ENCODE results near the gene ALPK3. TPM values are rescaled to one million over a fixed set of nuclear protein-coding genes. Genes with fewer than 3 reads are reported as not detected.

The ALPK3 gene
- total RNA-seq, 6 donors from 2014 or later = 7.9 to 36.4 (median 13.0) TPM

DNA sequence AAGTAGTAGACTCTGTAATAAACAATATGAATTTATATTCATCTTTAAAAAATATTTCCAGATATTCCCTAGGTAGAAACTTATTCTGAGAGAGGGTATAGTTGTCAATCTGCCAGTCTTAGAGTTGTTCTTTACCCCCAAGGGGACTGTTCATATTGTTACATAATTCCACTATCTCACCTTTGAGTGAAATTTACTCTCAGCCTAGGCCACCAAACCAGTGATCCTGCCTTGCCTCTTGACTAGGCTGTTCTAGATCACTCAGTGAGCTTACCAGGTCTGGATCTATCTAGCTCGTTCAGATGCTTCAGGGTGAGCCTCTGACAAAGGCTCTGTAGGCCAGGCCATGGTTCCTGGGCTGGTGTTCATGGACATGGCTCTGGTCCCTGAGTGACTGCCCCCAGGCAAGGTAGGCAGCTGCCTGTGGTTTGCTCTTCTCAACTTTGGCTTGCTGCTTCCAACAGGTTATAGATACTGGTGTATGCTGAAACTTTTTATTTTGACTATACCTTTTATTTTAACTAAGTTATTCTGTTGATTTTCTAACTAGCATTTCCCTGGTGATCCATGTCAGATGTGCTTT is 41.2 kb upstream of the ALPK3 start:
- Histone ChIP-seq H3K27me3 (no peaks in the 10 kb centered on the region), H3K9me3 (no peaks in the 10 kb centered on the region), H3K4me3 (no peak overlapping the region), H3K36me3 (peaks cover 0 to 15% (median 6%) of the 10 kb centered on the region in 4 donors), H3K4me1 (peaks cover 8 to 21% (median 17%) of the 10 kb centered on the region in 4 donors), H3K27ac (no peak overlapping the region)
- DNase-seq (no peak), ATAC-seq (ENCODE audit: low FRiP score in 2 of 2) (no peak)
- WGBS, 2 donors = 83 to 100% methylated on average over 1 of the region's 1 CpG
- TF ChIP-seq POLR2A (IDR thresholded peaks at IDR 0.05) = no peak
- no peak for TF ChIP-seq EP300 (IDR thresholded peaks at IDR 0.05)
- TF ChIP-seq CTCF (IDR thresholded peaks at IDR 0.05) = no peak
- no peak for TF ChIP-seq POLR2AphosphoS5 (IDR thresholded peaks at IDR 0.05)

- 87 to 90% methylated on average over 13 of the region's 13 CpGs for WGBS, 2 donors
- TF ChIP-seq POLR2AphosphoS5 (IDR thresholded peaks at IDR 0.05) (no peak), POLR2A (IDR thresholded peaks at IDR 0.05) (no peak), EP300 (IDR thresholded peaks at IDR 0.05) (no peak), CTCF (IDR thresholded peaks at IDR 0.05) (no peak)
- H3K4me1 ChIP-seq = peaks cover 0 to 3% (median 2%) of the 10 kb centered on the region in 4 donors
- no peaks in the 10 kb centered on the region for H3K27me3 ChIP-seq
- H3K9me3 ChIP-seq = no peaks in the 10 kb centered on the region
- DNase-seq = no peak
- no peak for ATAC-seq (ENCODE audit: low FRiP score in 2 of 2)
- H3K36me3 ChIP-seq = peaks cover 6 to 32% (median 18%) of the 10 kb centered on the region in 4 donors
- H3K27ac ChIP-seq = no peak overlapping the region
- no peak overlapping the region for H3K4me3 ChIP-seq
These were observed 39.0 kb upstream of the ALPK3 start for GRCh38 chr15:84778194-84778593.

DNA sequence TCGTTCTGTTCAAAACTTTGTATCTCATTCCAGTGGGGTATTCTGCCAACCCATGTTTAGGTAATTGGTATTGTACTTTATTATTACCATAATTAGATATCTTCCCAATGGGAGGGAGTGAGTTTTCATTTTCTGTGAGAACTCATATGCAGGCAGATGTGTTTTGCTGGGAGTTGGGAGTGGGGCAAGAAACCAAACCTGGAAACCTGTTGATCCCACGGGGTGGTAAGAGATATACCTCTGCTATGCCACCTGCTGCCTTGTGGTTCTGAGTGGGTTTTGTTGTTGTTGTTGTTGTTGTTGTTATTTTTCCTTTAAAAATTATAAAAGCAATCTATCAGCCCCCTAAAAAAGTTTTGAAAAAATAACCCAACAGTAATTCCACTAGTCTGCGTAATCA is 36.7 kb upstream of the ALPK3 start:
- ATAC-seq (ENCODE audit: low FRiP score in 2 of 2) (no peak), DNase-seq (no peak)
- WGBS, 2 donors = 89 to 93% methylated on average over 3 of the region's 3 CpGs
- TF ChIP-seq EP300 (IDR thresholded peaks at IDR 0.05) = no peak
- TF ChIP-seq POLR2AphosphoS5 (IDR thresholded peaks at IDR 0.05) = no peak
- no peak for TF ChIP-seq CTCF (IDR thresholded peaks at IDR 0.05)
- no peak for TF ChIP-seq POLR2A (IDR thresholded peaks at IDR 0.05)
- H3K27me3 ChIP-seq = no peaks in the 10 kb centered on the region
- H3K4me1 ChIP-seq = peaks cover 0 to 5% (median 0%) of the 10 kb centered on the region in 4 donors
- H3K9me3 ChIP-seq = no peaks in the 10 kb centered on the region
- no peak overlapping the region for H3K27ac ChIP-seq
- no peak overlapping the region for H3K4me3 ChIP-seq
- H3K36me3 ChIP-seq = peaks cover 20 to 52% (median 39%) of the 10 kb centered on the region in 4 donors

- 97 to 100% methylated on average over 1 of the region's 1 CpG for WGBS, 2 donors
- no peaks in the 10 kb centered on the region for H3K27me3 ChIP-seq
- peaks cover 0 to 7% (median 2%) of the 10 kb centered on the region in 4 donors for H3K4me1 ChIP-seq
- ATAC-seq (ENCODE audit: low FRiP score in 2 of 2) (no peak), DNase-seq (no peak)
- peaks cover 20 to 60% (median 42%) of the 10 kb centered on the region in 4 donors for H3K36me3 ChIP-seq
- H3K27ac ChIP-seq = no peak overlapping the region
- no peak overlapping the region for H3K4me3 ChIP-seq
- H3K9me3 ChIP-seq = no peaks in the 10 kb centered on the region
- TF ChIP-seq EP300 (IDR thresholded peaks at IDR 0.05) = no peak
- TF ChIP-seq POLR2A (IDR thresholded peaks at IDR 0.05) = no peak
- no peak for TF ChIP-seq CTCF (IDR thresholded peaks at IDR 0.05)
- no peak for TF ChIP-seq POLR2AphosphoS5 (IDR thresholded peaks at IDR 0.05)
These were observed 35.7 kb upstream of the ALPK3 start for GRCh38 chr15:84781495-84781894.

DNA sequence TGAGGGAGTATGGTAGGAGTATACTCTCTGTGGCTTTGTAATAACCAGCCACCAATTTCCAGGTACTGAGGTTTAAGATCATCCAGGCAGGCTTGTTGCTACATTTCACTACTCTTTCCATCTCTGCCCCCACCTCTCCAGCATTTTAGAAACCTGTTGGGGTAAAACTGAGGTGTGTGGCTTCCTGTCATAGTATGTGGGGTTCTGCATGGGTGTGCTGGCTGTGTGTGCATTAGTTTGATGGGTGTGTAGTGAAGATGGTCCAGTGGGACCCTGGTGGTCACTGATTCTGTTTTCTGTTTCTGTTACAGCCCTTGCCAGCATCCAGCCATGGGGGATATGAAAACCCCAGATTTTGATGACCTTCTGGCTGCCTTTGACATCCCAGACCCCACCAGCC is 34.8 kb upstream of the ALPK3 start:
- H3K4me3 ChIP-seq = no peak overlapping the region
- ATAC-seq (ENCODE audit: low FRiP score in 2 of 2) (no peak), DNase-seq (no peak)
- no peak overlapping the region for H3K27ac ChIP-seq
- H3K27me3 ChIP-seq = no peaks in the 10 kb centered on the region
- H3K9me3 ChIP-seq = no peaks in the 10 kb centered on the region
- peaks cover 20 to 64% (median 44%) of the 10 kb centered on the region in 4 donors for H3K36me3 ChIP-seq
- peaks cover 3 to 11% (median 4%) of the 10 kb centered on the region in 4 donors for H3K4me1 ChIP-seq
- no peak for TF ChIP-seq POLR2A (IDR thresholded peaks at IDR 0.05)
- no peak for TF ChIP-seq EP300 (IDR thresholded peaks at IDR 0.05)
- no peak for TF ChIP-seq CTCF (IDR thresholded peaks at IDR 0.05)
- no peak for TF ChIP-seq POLR2AphosphoS5 (IDR thresholded peaks at IDR 0.05)
